Activated CD4-positive, alpha-beta T cell treated with anti-CD3 and anti-CD28 coated beads, Interleukin-2, amount 50 U/mL, for 4 hours (primary cell): Measurements from ENCODE around the gene PAQR3.

Source experiments
- DNase-seq, 2 experiments: peaks; one replicate each; pipeline ENCODE4 v3.0.0-alpha.2; 2020

PAQR3 gene

GRCh38 chr4:78938868-78939666 is at the start of gene PAQR3:
TSS of gene PAQR3 (minus strand) at chr4:78939438. CDS start at chr4:78939224, 214 bp downstream.
- peak; percentile 79 to 80 for DNase-seq

- DNase-seq = no peak
These were observed 48.4 kb upstream of the PAQR3 start for GRCh38 chr4:78987683-78988082.

- no peak for DNase-seq
These were observed 45.4 kb upstream of the PAQR3 start for GRCh38 chr4:78984593-78984992.

- no peak for DNase-seq
These were observed 36.6 kb upstream of the PAQR3 start for GRCh38 chr4:78975865-78976264.

GRCh38 chr4:78971776-78972175 is 32.5 kb upstream of the PAQR3 start:
- DNase-seq = no peak

GRCh38 chr4:78971326-78971725 is 32.1 kb upstream of the PAQR3 start:
- DNase-seq = no peak

GRCh38 chr4:78962597-78963115 is 23.4 kb upstream of the PAQR3 start:
- DNase-seq = no peak

- no peak for DNase-seq
These were observed 21.7 kb upstream of the PAQR3 start for GRCh38 chr4:78960926-78961325.

GRCh38 chr4:78956975-78957374 is 17.7 kb upstream of the PAQR3 start:
- DNase-seq = no peak

- DNase-seq = no peak
These were observed 14.8 kb upstream of the PAQR3 start for GRCh38 chr4:78953769-78954666.

GRCh38 chr4:78953231-78953630 is 14.0 kb upstream of the PAQR3 start:
- no peak for DNase-seq

- peak; percentile 12 to 13 for DNase-seq
These were observed 12.7 kb upstream of the PAQR3 start for GRCh38 chr4:78951862-78952472.

GRCh38 chr4:78949735-78950134 is 10.5 kb upstream of the PAQR3 start:
- DNase-seq = no peak

- no peak for DNase-seq
These were observed 6.5 kb upstream of the PAQR3 start for GRCh38 chr4:78945651-78946179.

GRCh38 chr4:78944381-78944780 is 5.1 kb upstream of the PAQR3 start:
- no peak for DNase-seq

GRCh38 chr4:78940752-78941151 is 1.5 kb upstream of the PAQR3 start:
- no peak for DNase-seq

GRCh38 chr4:78939667-78940008 is 400 bp upstream of the PAQR3 start:
- DNase-seq = no peak

GRCh38 chr4:78938474-78938867 is 767 bp downstream of the PAQR3 start:
- no peak for DNase-seq

GRCh38 chr4:78937837-78938236 is 1.4 kb downstream of the PAQR3 start:
- no peak for DNase-seq

- no peak for DNase-seq
These were observed 2.2 kb downstream of the PAQR3 start for GRCh38 chr4:78936989-78937388.

GRCh38 chr4:78930016-78930629 is 9.1 kb downstream of the PAQR3 start:
- no peak for DNase-seq

GRCh38 chr4:78928835-78929234 is 10.4 kb downstream of the PAQR3 start:
- no peak for DNase-seq

- DNase-seq = no peak
These were observed 12.4 kb downstream of the PAQR3 start for GRCh38 chr4:78926826-78927225.
